ENCODE measurements around the gene SNRNP35.
"Not testable (repeated sequence)": the region's sequence is repeated elsewhere in the genome, so short reads cannot be mapped to it uniquely, and the experiment has no call there.

The SNRNP35 gene

GRCh38 chr12:123489580-123489979 lies 31.6 kb downstream of the SNRNP35 start:
- DNase-seq = no peak

- no peak for DNase-seq
Observed at GRCh38 chr12:123490089-123490488, 32.1 kb downstream of the SNRNP35 start.

- DNase-seq = no peak
Observed at GRCh38 chr12:123491056-123491455, 33.1 kb downstream of the SNRNP35 start.

GRCh38 chr12:123491481-123491880 lies 33.5 kb downstream of the SNRNP35 start:
- DNase-seq = no peak

- not testable (repeated sequence) for DNase-seq
Observed at GRCh38 chr12:123492339-123493039, 34.5 kb downstream of the SNRNP35 start.

GRCh38 chr12:123494124-123494851 lies 36.3 kb downstream of the SNRNP35 start:
- no peak for DNase-seq

- DNase-seq = no peak
Observed at GRCh38 chr12:123497065-123497464, 39.1 kb downstream of the SNRNP35 start.

DNA sequence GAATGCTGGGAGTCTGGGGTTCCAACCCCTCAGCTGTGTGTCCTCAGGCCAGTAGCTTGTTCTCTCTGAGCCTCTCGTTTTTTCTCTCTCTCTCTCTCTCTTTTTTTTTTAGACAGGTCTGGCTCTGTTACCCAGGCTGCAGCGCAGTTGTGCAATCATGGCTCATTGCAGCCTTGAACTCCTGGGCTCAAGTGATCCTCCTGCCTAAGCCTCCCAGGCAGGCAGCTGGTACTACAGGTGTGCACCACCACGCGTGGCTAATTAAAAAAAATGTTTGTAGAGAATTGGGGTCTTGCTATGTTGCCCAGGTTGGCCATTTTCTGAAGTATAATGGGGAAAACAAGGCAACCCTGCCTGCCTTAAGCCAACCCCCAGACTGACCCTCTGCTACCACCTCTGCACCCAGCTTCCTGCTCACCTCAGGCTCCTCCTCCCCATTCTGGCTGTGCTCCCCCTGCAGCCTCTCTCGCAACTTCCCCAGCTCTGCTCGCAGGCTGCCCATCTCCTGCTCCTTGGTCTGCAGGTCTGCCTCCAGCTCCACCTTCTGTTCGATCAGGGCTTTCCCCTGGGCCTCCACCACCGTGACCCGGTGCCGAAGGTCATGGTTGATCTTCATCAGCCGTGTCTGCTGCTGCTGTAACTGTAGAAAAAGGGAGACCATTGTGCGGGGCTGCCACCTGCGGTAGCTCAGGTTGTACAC lies 40.3 kb downstream of the SNRNP35 start:
- no peak for DNase-seq

GRCh38 chr12:123499332-123499731 lies 41.4 kb downstream of the SNRNP35 start:
- no peak for DNase-seq

- no peak for DNase-seq
Observed at GRCh38 chr12:123502163-123502704, 44.3 kb downstream of the SNRNP35 start.

DNA sequence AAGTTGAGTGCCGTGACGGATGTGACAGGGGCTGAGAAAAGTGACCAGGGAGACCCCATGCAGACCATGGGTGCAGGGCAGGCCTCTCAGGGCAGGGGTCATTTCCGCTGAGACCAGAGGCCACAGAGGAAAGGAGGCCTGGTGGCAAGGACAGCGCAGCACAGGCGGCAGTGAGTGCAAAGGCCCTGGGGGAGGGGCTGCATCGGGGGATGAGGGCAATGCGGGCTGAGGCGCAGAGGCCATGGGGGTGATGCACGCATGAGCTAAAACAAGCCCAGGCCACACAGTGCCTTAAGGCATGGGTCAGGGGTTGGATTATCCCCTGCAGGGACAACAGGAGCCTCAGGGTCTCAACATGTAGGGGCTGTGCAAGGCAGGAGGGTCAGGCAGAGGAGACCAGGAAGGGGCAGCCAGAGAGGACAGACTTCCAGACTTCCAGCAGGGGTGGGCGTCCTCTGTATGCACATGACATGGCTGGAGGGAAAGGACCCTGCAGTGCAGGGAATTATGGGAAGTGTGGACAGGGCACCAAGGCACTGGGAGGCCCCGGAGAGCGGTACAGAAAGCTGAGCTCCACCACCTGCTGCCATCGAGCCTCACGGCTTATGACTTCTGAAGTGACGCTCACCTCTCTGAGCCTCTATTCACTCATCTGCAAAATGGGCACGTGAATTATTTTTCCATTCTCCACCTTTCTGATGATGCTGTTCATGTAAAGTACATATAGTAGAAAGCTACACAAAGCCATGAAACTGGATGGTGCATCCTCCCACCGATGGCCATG lies 48.3 kb downstream of the SNRNP35 start:
- DNase-seq = no peak

- DNase-seq = no peak
Observed at GRCh38 chr12:123506843-123507236, 48.9 kb downstream of the SNRNP35 start.

DNA sequence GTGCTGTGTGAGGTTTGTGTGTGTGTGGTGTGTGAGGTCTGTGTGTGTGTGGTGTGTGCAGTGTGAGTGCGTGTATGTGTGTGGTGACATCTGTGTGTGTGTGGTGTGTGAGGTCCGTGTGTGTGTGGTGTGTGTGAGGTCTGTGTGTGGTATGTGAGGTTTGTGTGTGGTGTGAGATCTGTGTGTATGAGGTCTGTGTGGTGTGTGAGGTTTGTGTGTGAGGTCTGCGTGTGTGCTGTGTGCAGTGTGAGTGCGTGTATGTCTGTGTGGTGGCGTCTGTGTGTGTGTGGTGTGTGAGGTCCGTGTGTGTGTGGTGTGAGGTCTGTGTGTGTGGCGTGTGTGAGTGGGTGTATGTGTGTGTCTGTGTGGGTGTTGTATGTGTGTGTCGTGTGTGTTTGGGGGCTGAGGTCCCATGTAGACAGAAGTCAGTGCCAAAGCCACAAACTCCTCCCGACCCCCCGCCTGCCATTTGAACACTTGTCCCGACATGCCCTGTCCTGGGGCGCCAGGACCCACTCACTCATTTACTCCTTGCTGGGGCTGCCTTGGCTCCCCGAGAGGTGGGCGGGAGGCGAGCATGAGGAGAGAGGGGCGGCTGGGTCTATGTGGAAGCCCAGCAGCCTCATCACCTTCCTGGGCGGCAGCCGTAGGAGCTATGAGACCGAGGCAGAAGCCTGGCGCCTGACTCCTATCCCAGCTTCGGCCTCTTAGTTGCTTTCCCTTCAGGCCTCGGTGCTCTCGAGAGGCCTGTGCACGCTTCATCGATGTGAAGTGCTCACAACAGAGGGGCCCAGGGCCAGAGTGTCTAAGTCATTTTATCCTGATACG lies 55.1 kb downstream of the SNRNP35 start:
- no peak for DNase-seq

- DNase-seq = no peak
Observed at GRCh38 chr12:123513805-123514204, 55.9 kb downstream of the SNRNP35 start.

DNA sequence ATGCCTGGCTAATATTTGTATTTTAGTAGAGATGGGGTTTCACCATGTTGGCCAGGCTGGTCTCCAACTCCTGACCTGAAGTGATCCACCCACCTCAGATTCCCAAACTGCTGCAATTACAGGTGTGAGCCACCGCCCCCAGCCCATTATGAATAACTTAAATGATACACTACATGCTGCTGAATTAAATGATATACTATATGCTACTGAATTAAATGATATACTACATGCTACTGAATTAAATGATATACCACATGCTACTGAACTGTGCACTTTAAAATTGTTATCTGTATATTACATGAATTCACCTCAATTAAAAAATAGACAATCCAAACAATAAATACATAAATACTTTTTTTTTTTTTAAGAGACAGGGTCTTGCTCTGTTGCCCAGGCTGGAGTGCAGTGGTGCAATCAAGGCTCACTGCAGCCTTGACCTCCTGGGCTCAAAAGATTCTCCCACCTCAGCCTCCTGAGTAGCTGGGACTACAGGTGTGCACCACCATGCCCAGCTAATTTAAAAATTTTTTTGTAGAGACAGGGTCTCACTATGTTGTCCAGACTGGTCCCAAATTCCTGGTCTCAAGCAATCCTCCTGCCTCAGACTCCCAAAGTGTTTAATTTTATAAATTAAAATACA lies 56.8 kb downstream of the SNRNP35 start:
- not testable (repeated sequence) for DNase-seq

DNA sequence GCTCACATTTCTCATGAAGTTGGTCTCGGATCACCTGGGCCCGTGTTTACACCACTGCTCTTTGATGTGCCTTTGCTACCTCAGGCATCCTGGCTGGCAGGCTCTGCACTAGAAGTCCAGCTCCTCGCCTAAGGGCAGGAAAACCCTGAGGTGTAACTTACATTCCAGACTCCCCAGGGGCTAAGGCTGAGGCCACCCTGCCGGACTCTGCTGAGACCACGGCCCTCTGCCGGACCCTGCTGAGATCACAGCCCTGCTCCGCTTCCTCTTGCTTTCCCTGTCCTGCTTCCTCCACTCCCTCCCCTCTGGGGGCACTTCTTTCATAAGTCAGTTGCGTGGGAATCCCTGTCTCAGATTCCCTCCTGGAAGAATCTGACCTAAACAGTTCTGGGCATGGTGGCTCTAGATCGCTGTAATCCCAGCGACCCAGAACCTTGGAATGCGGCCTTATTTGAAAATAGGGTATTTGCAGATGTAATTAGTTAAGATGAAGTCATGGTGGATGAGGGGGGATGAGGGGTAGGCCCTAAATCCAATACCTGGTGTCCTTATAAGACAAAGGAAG lies 58.4 kb downstream of the SNRNP35 start:
- DNase-seq = no peak
